ENCODE results near the gene OR52E2.
"Not testable (repeated sequence)": the region's sequence is repeated elsewhere in the genome, so short reads cannot be mapped to it uniquely, and the experiment has no call there.

OR52E2 gene

DNA sequence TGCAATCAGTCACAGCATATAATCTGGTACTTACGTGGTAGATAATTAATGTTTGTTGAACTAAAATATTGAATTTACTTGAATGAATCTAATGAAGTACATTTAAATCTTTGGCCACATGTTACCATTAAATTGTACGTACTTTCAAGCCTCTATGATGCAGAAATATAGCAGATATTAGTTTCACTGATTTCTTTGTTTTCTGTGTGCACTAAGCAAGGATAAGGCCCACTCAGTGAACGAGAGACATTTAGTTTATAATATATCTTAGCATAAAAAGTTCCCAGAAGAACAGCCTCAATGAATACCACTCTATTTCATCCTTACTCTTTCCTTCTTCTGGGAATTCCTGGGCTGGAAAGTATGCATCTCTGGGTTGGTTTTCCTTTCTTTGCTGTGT lies 9.8 kb upstream of the OR52E2 start, which contains the start of gene OR52E1:
TSS of gene OR52E1 (plus strand) at position 301 of the 400 bp plus-strand sequence.
- H3K9me3 ChIP-seq (ENCODE audit: control insufficient read depth, insufficient read depth, low read length): no peaks in the 10 kb centered on the region

DNA sequence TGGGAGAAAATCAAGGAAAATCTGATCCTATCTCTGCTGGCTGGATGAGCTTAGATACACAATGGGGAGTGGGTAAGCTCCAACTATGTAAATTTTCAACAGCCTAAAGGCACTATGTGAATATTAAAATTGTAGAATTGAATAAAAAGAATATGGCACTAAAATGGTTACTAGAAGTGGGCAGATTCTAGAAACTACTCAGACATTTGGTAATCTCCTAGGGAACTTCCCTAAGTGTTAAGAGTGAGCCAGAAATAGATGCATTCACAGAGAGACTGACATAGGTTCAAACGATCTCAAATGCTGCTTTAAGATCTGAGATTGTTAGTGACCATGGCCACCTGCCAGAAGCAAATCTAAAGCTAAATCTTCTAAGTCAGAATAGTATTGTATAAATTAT lies 5.6 kb upstream of the OR52E2 start:
- Histone ChIP-seq H3K9me3 (ENCODE audit: control insufficient read depth, insufficient read depth, low read length) (no peaks in the 10 kb centered on the region), H3K4me3 (ENCODE audit: low read depth, low read length) (no peak overlapping the region), H3K9ac (ENCODE audit: low read depth, low read length) (no peak overlapping the region), H3K27ac (ENCODE audit: low read depth, low read length) (no peak overlapping the region), H3K36me3 (ENCODE audit: control insufficient read depth, insufficient read depth, low read length) (no peaks in the 10 kb centered on the region), H3K4me1 (ENCODE audit: control insufficient read depth, insufficient read depth, low read length) (no peaks in the 10 kb centered on the region), H3K27me3 (ENCODE audit: control insufficient read depth, insufficient read depth, low read length) (no peaks in the 10 kb centered on the region)

More for the DNA sequence above, 9.8 kb upstream of the OR52E2 start, which contains the start of gene OR52E1:
- Histone ChIP-seq H3K9ac (ENCODE audit: low read depth, low read length) (no peak within 1 kb of the TSS), H3K36me3 (ENCODE audit: control insufficient read depth, insufficient read depth, low read length) (no peaks in the 10 kb centered on the region), H3K27ac (ENCODE audit: low read depth, low read length) (no peak within 1 kb of the TSS), H3K27me3 (ENCODE audit: control insufficient read depth, insufficient read depth, low read length) (no peaks in the 10 kb centered on the region), H3K4me1 (ENCODE audit: control insufficient read depth, insufficient read depth, low read length) (no peaks in the 10 kb centered on the region), H3K4me3 (ENCODE audit: low read depth, low read length) (no peak within 1 kb of the TSS)

DNA sequence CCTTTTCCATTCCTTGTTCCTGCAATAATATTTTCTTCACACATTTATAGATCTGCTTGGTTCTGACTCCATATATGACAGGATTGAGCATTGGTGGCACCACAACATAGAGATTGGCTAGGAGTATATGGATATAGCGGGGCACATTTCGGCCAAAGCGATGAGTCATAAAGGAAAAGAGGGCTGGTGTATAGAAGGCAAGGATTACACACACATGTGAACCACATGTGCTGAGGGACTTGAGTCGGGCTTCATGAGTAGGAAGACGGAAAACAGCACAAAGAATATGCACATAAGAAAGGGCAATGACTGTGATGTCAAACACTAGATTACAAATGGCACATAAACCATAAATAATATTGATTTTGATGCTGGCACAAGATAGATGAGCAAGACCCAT lies 748 bp downstream of the OR52E2 start:
- H3K4me1 ChIP-seq (ENCODE audit: control insufficient read depth, insufficient read depth, low read length); H3K27ac ChIP-seq (ENCODE audit: low read depth, low read length); H3K36me3 ChIP-seq (ENCODE audit: control insufficient read depth, insufficient read depth, low read length); H3K27me3 ChIP-seq (ENCODE audit: control insufficient read depth, insufficient read depth, low read length); H3K4me3 ChIP-seq (ENCODE audit: low read depth, low read length); H3K9ac ChIP-seq (ENCODE audit: low read depth, low read length); H3K9me3 ChIP-seq (ENCODE audit: control insufficient read depth, insufficient read depth, low read length): not testable (repeated sequence)

DNA sequence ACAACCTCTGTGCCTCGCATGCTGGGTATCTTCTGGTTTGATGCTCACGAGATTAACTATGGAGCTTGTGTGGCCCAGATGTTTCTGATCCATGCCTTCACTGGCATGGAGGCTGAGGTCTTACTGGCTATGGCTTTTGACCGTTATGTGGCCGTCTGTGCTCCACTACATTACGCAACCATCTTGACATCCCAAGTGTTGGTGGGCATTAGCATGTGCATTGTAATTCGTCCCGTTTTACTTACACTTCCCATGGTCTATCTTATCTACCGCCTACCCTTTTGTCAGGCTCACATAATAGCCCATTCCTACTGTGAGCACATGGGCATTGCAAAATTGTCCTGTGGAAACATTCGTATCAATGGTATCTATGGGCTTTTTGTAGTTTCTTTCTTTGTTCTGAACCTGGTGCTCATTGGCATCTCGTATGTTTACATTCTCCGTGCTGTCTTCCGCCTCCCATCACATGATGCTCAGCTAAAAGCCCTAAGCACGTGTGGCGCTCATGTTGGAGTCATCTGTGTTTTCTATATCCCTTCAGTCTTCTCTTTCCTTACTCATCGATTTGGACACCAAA lies 12.6 kb downstream of the OR52E2 start:
- H3K27ac ChIP-seq (ENCODE audit: low read depth, low read length): no peak overlapping the region
- H3K9ac ChIP-seq (ENCODE audit: low read depth, low read length): no peak overlapping the region
- H3K4me1 ChIP-seq (ENCODE audit: control insufficient read depth, insufficient read depth, low read length): no peaks in the 10 kb centered on the region
- no peak overlapping the region for H3K4me3 ChIP-seq (ENCODE audit: low read depth, low read length)
- no peaks in the 10 kb centered on the region for H3K9me3 ChIP-seq (ENCODE audit: control insufficient read depth, insufficient read depth, low read length)
- H3K36me3 ChIP-seq (ENCODE audit: control insufficient read depth, insufficient read depth, low read length): no peaks in the 10 kb centered on the region
- no peaks in the 10 kb centered on the region for H3K27me3 ChIP-seq (ENCODE audit: control insufficient read depth, insufficient read depth, low read length)

DNA sequence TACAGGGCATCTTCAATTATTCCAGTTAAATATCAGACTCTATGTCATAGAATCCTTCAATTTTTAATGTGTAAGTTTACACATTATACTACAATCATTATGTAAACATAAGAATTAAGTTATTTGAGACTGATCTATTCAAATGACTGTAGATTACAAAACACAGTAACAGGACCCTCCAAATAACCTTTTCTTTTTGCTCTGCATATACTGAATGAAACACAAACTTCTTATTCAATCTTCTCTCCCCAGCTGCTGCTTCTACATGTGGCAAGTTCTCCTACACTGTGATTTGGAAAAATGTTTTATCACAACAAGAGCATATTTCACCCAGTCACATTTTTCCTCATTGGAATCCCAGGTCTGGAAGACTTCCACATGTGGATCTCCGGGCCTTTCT lies 13.2 kb downstream of the OR52E2 start, which contains the start of gene OR52J3:
TSS of gene OR52J3 (plus strand) at position 301 of the 400 bp plus-strand sequence. CDS start at position 301, 0 bp downstream.
- Histone ChIP-seq H3K36me3 (ENCODE audit: control insufficient read depth, insufficient read depth, low read length) (no peaks in the 10 kb centered on the region), H3K27me3 (ENCODE audit: control insufficient read depth, insufficient read depth, low read length) (no peaks in the 10 kb centered on the region), H3K9ac (ENCODE audit: low read depth, low read length) (no peak within 1 kb of the TSS), H3K27ac (ENCODE audit: low read depth, low read length) (no peak within 1 kb of the TSS), H3K9me3 (ENCODE audit: control insufficient read depth, insufficient read depth, low read length) (no peaks in the 10 kb centered on the region), H3K4me1 (ENCODE audit: control insufficient read depth, insufficient read depth, low read length) (no peaks in the 10 kb centered on the region), H3K4me3 (ENCODE audit: low read depth, low read length) (no peak within 1 kb of the TSS)

DNA sequence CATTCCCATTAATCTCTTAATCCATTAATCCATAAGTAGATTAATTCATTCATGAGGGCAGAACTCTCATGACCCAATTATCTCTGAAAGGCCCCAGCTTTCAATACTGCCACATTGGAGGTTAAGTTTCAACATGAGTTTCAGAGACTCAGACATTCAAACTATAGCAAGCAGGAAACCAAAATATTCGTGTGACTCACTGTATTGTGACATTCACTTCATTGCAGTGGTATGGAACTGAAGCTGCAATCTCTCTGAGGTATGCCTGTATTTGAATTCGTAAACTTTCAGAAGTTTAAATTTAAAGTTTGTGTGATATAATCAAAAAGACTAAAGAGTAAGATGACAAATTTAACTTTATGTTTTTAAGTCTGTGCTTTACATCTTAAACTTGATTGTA lies 16.0 kb downstream of the OR52E2 start:
- Histone ChIP-seq H3K27ac (ENCODE audit: low read depth, low read length) (no peak overlapping the region), H3K9me3 (ENCODE audit: control insufficient read depth, insufficient read depth, low read length) (no peaks in the 10 kb centered on the region), H3K27me3 (ENCODE audit: control insufficient read depth, insufficient read depth, low read length) (no peaks in the 10 kb centered on the region), H3K4me3 (ENCODE audit: low read depth, low read length) (no peak overlapping the region), H3K36me3 (ENCODE audit: control insufficient read depth, insufficient read depth, low read length) (no peaks in the 10 kb centered on the region), H3K4me1 (ENCODE audit: control insufficient read depth, insufficient read depth, low read length) (no peaks in the 10 kb centered on the region), H3K9ac (ENCODE audit: low read depth, low read length) (no peak overlapping the region)

DNA sequence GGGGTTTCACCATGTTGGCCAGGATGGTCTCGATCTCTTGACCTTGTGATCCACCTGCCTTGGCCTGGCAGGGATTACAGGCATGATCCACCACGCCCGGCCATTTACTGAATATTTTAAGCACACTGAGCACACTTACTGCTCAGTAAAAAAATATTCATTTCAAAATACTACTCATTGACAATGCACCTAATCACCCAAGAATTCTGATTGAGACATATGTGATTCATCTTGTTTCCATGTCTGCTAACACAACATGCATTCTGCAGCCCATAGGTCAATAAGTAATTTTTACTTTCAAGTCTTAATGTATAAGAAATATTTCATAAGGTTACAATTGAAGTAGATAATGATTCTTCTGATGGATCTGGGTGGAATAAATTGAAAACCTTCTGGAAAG lies 17.3 kb downstream of the OR52E2 start:
- Histone ChIP-seq H3K36me3 (ENCODE audit: control insufficient read depth, insufficient read depth, low read length) (no peaks in the 10 kb centered on the region), H3K9me3 (ENCODE audit: control insufficient read depth, insufficient read depth, low read length) (no peaks in the 10 kb centered on the region), H3K9ac (ENCODE audit: low read depth, low read length) (no peak overlapping the region), H3K4me1 (ENCODE audit: control insufficient read depth, insufficient read depth, low read length) (no peaks in the 10 kb centered on the region), H3K27ac (ENCODE audit: low read depth, low read length) (no peak overlapping the region), H3K27me3 (ENCODE audit: control insufficient read depth, insufficient read depth, low read length) (no peaks in the 10 kb centered on the region), H3K4me3 (ENCODE audit: low read depth, low read length) (no peak overlapping the region)

DNA sequence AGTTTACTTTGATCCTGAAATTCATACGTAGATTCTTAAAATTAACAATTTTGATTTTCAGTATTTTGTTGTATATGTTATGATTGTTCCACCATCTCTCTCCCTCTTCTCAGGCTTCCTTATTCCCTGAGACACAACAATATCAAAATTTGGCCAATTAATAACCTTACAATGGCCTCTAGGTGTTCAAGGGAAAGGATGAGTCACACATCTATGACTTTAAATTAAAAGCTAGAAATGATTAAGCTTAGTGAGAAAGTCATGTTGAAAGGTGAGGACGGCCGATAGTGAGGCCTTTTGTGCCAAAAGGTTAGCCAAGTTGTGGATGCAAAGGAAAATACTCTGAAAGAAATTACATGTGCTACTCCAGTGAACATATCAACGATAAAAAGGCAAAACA lies 18.6 kb downstream of the OR52E2 start:
- Histone ChIP-seq H3K4me1 (ENCODE audit: control insufficient read depth, insufficient read depth, low read length) (no peaks in the 10 kb centered on the region), H3K27me3 (ENCODE audit: control insufficient read depth, insufficient read depth, low read length) (no peaks in the 10 kb centered on the region), H3K27ac (ENCODE audit: low read depth, low read length) (no peak overlapping the region), H3K4me3 (ENCODE audit: low read depth, low read length) (no peak overlapping the region), H3K36me3 (ENCODE audit: control insufficient read depth, insufficient read depth, low read length) (no peaks in the 10 kb centered on the region), H3K9me3 (ENCODE audit: control insufficient read depth, insufficient read depth, low read length) (no peaks in the 10 kb centered on the region), H3K9ac (ENCODE audit: low read depth, low read length) (no peak overlapping the region)

DNA sequence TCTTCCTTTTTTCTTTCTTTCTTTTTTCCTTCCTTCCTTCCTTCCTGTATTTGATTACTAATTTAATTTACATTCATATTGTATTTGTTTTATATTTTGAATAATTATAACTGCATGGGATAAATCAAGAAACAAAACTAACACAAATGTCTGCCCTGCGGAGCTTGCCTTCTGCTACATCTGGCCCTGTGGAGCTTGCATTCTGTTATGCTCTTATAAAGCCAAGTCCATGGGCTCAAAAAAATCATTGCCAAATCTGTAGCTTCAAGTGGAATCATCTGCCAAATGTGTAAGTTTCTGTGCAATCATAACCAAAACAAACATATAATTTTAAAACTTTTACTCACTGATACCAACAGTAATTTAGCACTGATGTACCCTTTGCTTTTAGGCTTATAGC lies 21.1 kb downstream of the OR52E2 start:
- Histone ChIP-seq H3K9ac (ENCODE audit: low read depth, low read length) (no peak overlapping the region), H3K27me3 (ENCODE audit: control insufficient read depth, insufficient read depth, low read length) (no peaks in the 10 kb centered on the region), H3K36me3 (ENCODE audit: control insufficient read depth, insufficient read depth, low read length) (no peaks in the 10 kb centered on the region), H3K4me3 (ENCODE audit: low read depth, low read length) (no peak overlapping the region), H3K27ac (ENCODE audit: low read depth, low read length) (no peak overlapping the region), H3K4me1 (ENCODE audit: control insufficient read depth, insufficient read depth, low read length) (no peaks in the 10 kb centered on the region), H3K9me3 (ENCODE audit: control insufficient read depth, insufficient read depth, low read length) (no peaks in the 10 kb centered on the region)

DNA sequence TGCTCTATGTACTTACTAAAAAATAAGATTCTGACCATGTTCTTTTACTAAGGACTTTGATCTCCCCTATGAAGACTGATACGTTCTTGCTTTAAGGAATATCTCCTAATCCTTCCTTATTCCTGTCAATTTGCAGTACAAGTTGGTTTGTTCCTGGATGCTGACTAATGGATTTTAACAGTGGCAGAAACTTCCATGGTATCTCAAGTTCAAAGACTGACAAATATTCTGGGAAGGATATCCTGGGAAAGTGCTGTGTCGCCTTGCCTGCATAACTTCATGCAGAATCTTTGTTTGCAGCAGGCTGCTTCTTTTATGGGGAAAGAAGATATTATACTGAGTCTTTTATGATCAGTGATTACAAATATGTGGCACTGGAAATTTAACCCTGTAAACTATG lies 21.5 kb downstream of the OR52E2 start:
- no peaks in the 10 kb centered on the region for H3K27me3 ChIP-seq (ENCODE audit: control insufficient read depth, insufficient read depth, low read length)
- no peaks in the 10 kb centered on the region for H3K36me3 ChIP-seq (ENCODE audit: control insufficient read depth, insufficient read depth, low read length)
- no peak overlapping the region for H3K9ac ChIP-seq (ENCODE audit: low read depth, low read length)
- no peak overlapping the region for H3K4me3 ChIP-seq (ENCODE audit: low read depth, low read length)
- H3K4me1 ChIP-seq (ENCODE audit: control insufficient read depth, insufficient read depth, low read length): no peaks in the 10 kb centered on the region
- no peaks in the 10 kb centered on the region for H3K9me3 ChIP-seq (ENCODE audit: control insufficient read depth, insufficient read depth, low read length)
- H3K27ac ChIP-seq (ENCODE audit: low read depth, low read length): no peak overlapping the region

DNA sequence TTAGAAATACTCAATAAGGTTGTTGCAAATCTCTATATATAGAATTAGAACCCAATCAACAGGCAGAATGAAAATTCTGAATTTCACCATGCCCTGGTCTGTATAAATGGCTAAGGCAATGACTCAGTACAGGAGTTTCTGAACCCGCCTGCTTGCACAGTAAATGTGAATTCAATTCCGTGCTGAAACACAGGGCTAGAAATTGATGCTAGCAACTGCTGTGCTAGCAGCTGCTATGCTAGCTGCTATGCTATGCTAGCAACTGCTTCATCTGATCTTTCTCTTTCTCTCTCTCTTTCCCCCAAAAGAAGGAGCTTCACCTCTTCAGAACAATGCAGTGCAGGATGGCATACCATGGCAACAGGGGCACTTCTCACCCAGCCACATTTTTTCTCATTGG lies 22.8 kb downstream of the OR52E2 start:
- H3K4me3 ChIP-seq (ENCODE audit: low read depth, low read length): no peak overlapping the region
- H3K27me3 ChIP-seq (ENCODE audit: control insufficient read depth, insufficient read depth, low read length): no peaks in the 10 kb centered on the region

DNA sequence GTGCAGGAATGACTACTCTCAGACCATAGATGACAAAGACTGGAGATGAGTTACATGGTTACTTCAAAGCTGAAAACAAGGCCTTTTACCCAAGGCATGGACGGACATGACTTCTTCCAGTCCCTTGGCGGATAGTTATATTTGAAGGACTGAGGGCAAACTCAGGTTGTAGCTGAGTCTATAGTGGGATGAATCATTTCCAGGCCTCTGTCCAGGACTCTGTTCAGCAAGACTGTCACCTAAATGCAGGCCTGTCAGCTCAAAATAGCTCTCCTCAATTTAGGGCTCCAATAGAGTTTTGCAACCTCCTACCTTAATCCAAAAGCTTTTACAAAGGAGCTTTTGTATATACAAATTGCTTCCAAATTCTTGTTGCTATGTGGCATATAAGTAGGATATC lies 37.4 kb downstream of the OR52E2 start:
- Histone ChIP-seq H3K27me3 (ENCODE audit: control insufficient read depth, insufficient read depth, low read length) (no peaks in the 10 kb centered on the region), H3K9ac (ENCODE audit: low read depth, low read length) (no peak overlapping the region), H3K4me3 (ENCODE audit: low read depth, low read length) (no peak overlapping the region), H3K9me3 (ENCODE audit: control insufficient read depth, insufficient read depth, low read length) (no peaks in the 10 kb centered on the region), H3K4me1 (ENCODE audit: control insufficient read depth, insufficient read depth, low read length) (no peaks in the 10 kb centered on the region), H3K27ac (ENCODE audit: low read depth, low read length) (no peak overlapping the region), H3K36me3 (ENCODE audit: control insufficient read depth, insufficient read depth, low read length) (no peaks in the 10 kb centered on the region)

More for the DNA sequence above, 22.8 kb downstream of the OR52E2 start:
- Histone ChIP-seq H3K9ac (ENCODE audit: low read depth, low read length) (no peak overlapping the region), H3K36me3 (ENCODE audit: control insufficient read depth, insufficient read depth, low read length) (no peaks in the 10 kb centered on the region), H3K27ac (ENCODE audit: low read depth, low read length) (no peak overlapping the region), H3K4me1 (ENCODE audit: control insufficient read depth, insufficient read depth, low read length) (no peaks in the 10 kb centered on the region), H3K9me3 (ENCODE audit: control insufficient read depth, insufficient read depth, low read length) (no peaks in the 10 kb centered on the region)

All from HUES48 (cell line).